SK-N-SH treated with all-trans-retinoic acid at 6 μM for 48 hours (cell line): ENCODE measurements around the gene DOC2B.
"Not testable (repeated sequence)": the region's sequence is repeated elsewhere in the genome, so short reads cannot be mapped to it uniquely, and the experiment has no call there.

Experiments
- ATAC-seq: fragments of 200-7000 bp; cut with Tn5 transposase; 3 replicates; pipeline ENCODE4 v1.9.1; 2020; ENCODE audit warnings: mild to moderate bottlenecking, moderate library complexity

Gene DOC2B

GRCh38 chr17:133932-134331 lies 47.5 kb downstream of the DOC2B start:
- ATAC-seq, result not testable (repeated sequence)

DNA sequence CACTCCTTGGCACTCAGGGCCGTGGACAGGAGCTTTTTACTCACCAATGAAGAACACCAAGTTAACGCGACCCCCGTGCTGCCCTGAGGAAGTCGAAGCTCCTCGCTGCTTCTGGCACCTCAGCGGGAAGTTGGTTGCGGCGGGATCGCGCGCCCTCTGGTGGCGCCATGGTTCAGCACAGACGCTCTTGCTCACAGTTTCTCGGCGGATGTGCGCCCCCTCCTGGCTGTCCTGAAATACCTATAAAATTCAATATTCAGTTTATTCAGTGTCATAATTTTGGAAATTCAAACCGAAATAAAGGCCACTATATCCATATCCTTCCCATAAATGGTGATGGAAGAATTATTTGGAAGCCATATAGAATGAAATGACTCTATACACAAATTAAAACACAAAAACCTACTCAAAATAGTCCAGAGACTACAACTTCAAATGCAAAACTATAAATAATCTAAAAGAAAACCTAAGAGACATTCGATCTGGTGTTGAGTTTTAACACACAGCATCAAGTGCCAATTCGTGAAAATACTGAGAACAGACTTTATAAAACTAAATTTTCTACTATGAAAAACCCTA lies 63.0 kb downstream of the DOC2B start:
- not testable (repeated sequence) for ATAC-seq

DNA sequence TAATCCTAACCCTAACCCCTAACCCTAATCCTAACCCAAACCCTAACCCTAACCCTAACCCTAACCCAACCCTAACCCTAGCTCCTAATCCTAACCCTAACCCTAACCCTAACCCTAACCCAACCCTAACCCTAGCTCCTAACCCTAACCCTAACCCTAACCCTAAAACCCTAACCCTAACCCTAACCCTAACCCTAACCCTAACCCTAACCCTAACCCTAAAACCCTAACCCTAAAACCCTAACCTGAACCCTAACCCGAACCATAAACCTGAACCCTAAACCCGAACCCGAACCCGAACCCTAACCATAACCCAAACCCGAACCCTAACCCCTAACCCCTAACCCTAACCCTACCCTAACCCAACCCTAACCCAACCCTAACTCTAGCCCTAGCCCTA lies 68.3 kb downstream of the DOC2B start:
- not testable (repeated sequence) for ATAC-seq
